CD4-positive, alpha-beta memory T cell (primary cell): ENCODE data around the gene CARF. TPM values are rescaled to one million over a fixed set of nuclear protein-coding genes. Genes with fewer than 3 reads are reported as not detected.
"Not testable (repeated sequence)": the region's sequence is repeated elsewhere in the genome, so short reads cannot be mapped to it uniquely, and the experiment has no call there.

Experiments used
- CTCF ChIA-PET: fragments of 350-600 bp; sonication (Branson Sonifier 250); formaldehyde crosslinking; loops from one replicate; lab custom pipeline; 2021; ENCODE audit warnings: inconsistent platforms; ENCODE audit not compliant: partially characterized antibody; lab: Charles Lee
- POLR2A ChIA-PET: fragments of 350-600 bp; sonication (Branson Sonifier 250); formaldehyde crosslinking; loops from one replicate; lab custom pipeline; 2021; ENCODE audit not compliant: partially characterized antibody; lab: Charles Lee
- DNase-seq, 5 donors: peaks; one replicate each; pipeline versions ENCODE4 v3.0.0 to v3.0.0-alpha.2; 2020 to 2022; ENCODE audit warnings: mixed read lengths in 1 of 5
- H3K27ac ChIP-seq: one replicate; pipeline ENCODE4 v1.7.0; 2013; ENCODE audit warnings: low read depth, low read length
- H3K27me3 ChIP-seq: 2 replicates; pipeline ENCODE4 v1.7.0; 2013; ENCODE audit warnings: mild to moderate bottlenecking, low read length, moderate library complexity; ENCODE audit not compliant: insufficient read depth
- H3K36me3 ChIP-seq: 2 replicates; pipeline ENCODE4 v1.7.0; 2013; ENCODE audit warnings: mild to moderate bottlenecking, low read length, moderate library complexity; ENCODE audit not compliant: insufficient read depth
- H3K4me1 ChIP-seq: 2 replicates; pipeline ENCODE4 v1.7.0; 2013; ENCODE audit warnings: mild to moderate bottlenecking, low read length, moderate library complexity; ENCODE audit not compliant: insufficient read depth
- H3K4me3 ChIP-seq, 2 donors: one replicate each; pipeline ENCODE4 v1.7.0; 2013; ENCODE audit warnings: low read length in 2 of 2, mild to moderate bottlenecking in 1 of 2
- H3K9me3 ChIP-seq, 2 donors: one replicate each; pipeline ENCODE4 v1.7.0; 2013; ENCODE audit warnings: low read length in 2 of 2, control low read depth in 1 of 2; ENCODE audit not compliant: control insufficient read depth in 1 of 2
- H3K27ac Mint-ChIP-seq, 7 donors: one replicate each; pipeline ENCODE4 v1.8.0; 2020 to 2021; ENCODE audit warnings: mixed read lengths in 7 of 7, mild to moderate bottlenecking in 6 of 7, inconsistent platforms in 3 of 7, moderate library complexity in 3 of 7
- H3K27me3 Mint-ChIP-seq, 2 donors: one replicate each; pipeline ENCODE4 v1.8.0; 2020 to 2021; ENCODE audit warnings: mixed read lengths in 2 of 2
- H3K36me3 Mint-ChIP-seq, 2 donors: one replicate each; pipeline ENCODE4 v1.8.0; 2020 to 2021; ENCODE audit warnings: mixed read lengths in 2 of 2, inconsistent platforms in 1 of 2, mild to moderate bottlenecking in 1 of 2
- H3K4me1 Mint-ChIP-seq, 4 donors: one replicate each; pipeline ENCODE4 v1.8.0; 2020 to 2021; ENCODE audit warnings: mixed read lengths in 4 of 4, mild to moderate bottlenecking in 1 of 4
- H3K4me3 Mint-ChIP-seq, 8 donors: one replicate each; pipeline ENCODE4 v1.8.0; 2020 to 2021; ENCODE audit warnings: mixed read lengths in 8 of 8, mild to moderate bottlenecking in 7 of 8, moderate library complexity in 6 of 8, inconsistent platforms in 3 of 8
- H3K9me3 Mint-ChIP-seq, 8 donors: one replicate each; pipeline ENCODE4 v1.8.0; 2020 to 2021; ENCODE audit warnings: mixed read lengths in 8 of 8, mild to moderate bottlenecking in 5 of 8, inconsistent platforms in 3 of 8, moderate library complexity in 1 of 8
- intact Hi-C: fragments of 100-400 bp; cut with micrococcal nuclease; formaldehyde crosslinking; loops from one replicate; pipeline ENCODE4 v1.15.1; 2023
- polyA plus RNA-seq, 2 donors: library from polyadenylated mRNA; unstranded; fragments of 300-500 nt; fragmentation: Illumina TruSeq; gene quantifications; one replicate each; pipeline ENCODE4 v1.2.3, GENCODE V29; 2021
- total RNA-seq, 2 experiments: library from RNA; stranded (reverse); gene quantifications; one replicate each; pipeline ENCODE4 v1.2.3, GENCODE V29; 2021

The CARF gene
- total and polyA plus RNA-seq, 4 experiments from 2014 or later, result 1.9 to 27.6 (median 14.9) TPM

- no peak for DNase-seq
- peak overlapping the region; percentile 92 to 99 (median 98) for H3K4me3 Mint-ChIP-seq
- peaks cover 5 to 15% of the 10 kb centered on the region in 2 donors for H3K36me3 Mint-ChIP-seq
- peaks cover 15% of the 10 kb centered on the region for H3K4me1 ChIP-seq
- peak overlapping the region in 6 of 7 donors; percentile 93 to 99 (median 98) for H3K27ac Mint-ChIP-seq
- intact Hi-C loops, result loop anchor here (1.0 to 5.0 kb wide), 4 partner anchors 104 to 1458 kb away; partner anchors contain the start of genes FAM117B, NBEAL1, STRADB and TRAK2
- H3K27me3 Mint-ChIP-seq, result no peaks in the 10 kb centered on the region
- no peaks in the 10 kb centered on the region for H3K9me3 ChIP-seq
- POLR2A ChIA-PET, result interaction anchor here (0.9 to 2.4 kb wide), 7 partner anchors 36 to 451 kb away, joined by 3 to 28 read pairs (median 5); partner anchors contain the start of genes CYP20A1, FAM117B, ICA1L and NBEAL1
- CTCF ChIA-PET, result interaction anchor here (0.5 to 2.1 kb wide), 4 partner anchors 320 to 907 kb away, joined by 3 to 7 read pairs (median 3); partner anchors contain the start of gene CYP20A1
- H3K4me3 ChIP-seq, result peak overlapping the region in 1 of 2 donors; percentile 20
- no peaks in the 10 kb centered on the region for H3K9me3 Mint-ChIP-seq
- H3K27me3 ChIP-seq, result no peaks in the 10 kb centered on the region
- H3K27ac ChIP-seq, result no peak overlapping the region
- no peaks in the 10 kb centered on the region for H3K36me3 ChIP-seq
- peaks cover 16 to 48% (median 32%) of the 10 kb centered on the region in 4 donors for H3K4me1 Mint-ChIP-seq
Observed at GRCh38 chr2:202910698-202911097, 1.4 kb upstream of the CARF start.

GRCh38 chr2:202911203-202911511 is 918 bp upstream of the CARF start:
- Histone ChIP-seq H3K36me3 (no peaks in the 10 kb centered on the region), H3K27ac (peak overlapping the region; percentile 74), H3K27me3 (no peaks in the 10 kb centered on the region), H3K9me3 (no peaks in the 10 kb centered on the region), H3K4me3 (peak overlapping the region; percentile 94 to 96), H3K4me1 (peaks cover 15% of the 10 kb centered on the region)
- peak overlapping the region; percentile 92 to 99 (median 98) for H3K4me3 Mint-ChIP-seq
- no peak for DNase-seq
- peaks cover 16 to 48% (median 32%) of the 10 kb centered on the region in 4 donors for H3K4me1 Mint-ChIP-seq
- no peaks in the 10 kb centered on the region for H3K9me3 Mint-ChIP-seq
- CTCF ChIA-PET, result interaction anchor here (0.5 to 2.1 kb wide), 5 partner anchors 11 to 906 kb away, joined by 3 to 7 read pairs (median 3); partner anchors contain the start of gene CYP20A1
- no peaks in the 10 kb centered on the region for H3K27me3 Mint-ChIP-seq
- POLR2A ChIA-PET, result interaction anchor here (0.9 to 2.4 kb wide), 9 partner anchors 37 to 534 kb away, joined by 3 to 28 read pairs (median 4); partner anchors contain the start of genes CYP20A1, FAM117B, ICA1L and NBEAL1
- peaks cover 3 to 13% of the 10 kb centered on the region in 2 donors for H3K36me3 Mint-ChIP-seq
- intact Hi-C loops, result loop anchor here (1.0 to 5.0 kb wide), 4 partner anchors 103 to 1459 kb away; partner anchors contain the start of genes FAM117B, NBEAL1, STRADB and TRAK2
- H3K27ac Mint-ChIP-seq, result peak overlapping the region; percentile 93 to 99 (median 98)

GRCh38 chr2:202912342-202913201 is 497 bp downstream of the CARF start:
- H3K9me3 ChIP-seq, H3K27me3 ChIP-seq, H3K9me3 Mint-ChIP-seq, H3K36me3 ChIP-seq, H3K27me3 Mint-ChIP-seq, H3K36me3 Mint-ChIP-seq: not testable (repeated sequence)
- peak overlapping the region; percentile 92 to 99 (median 98) for H3K4me3 Mint-ChIP-seq
- H3K27ac ChIP-seq, result peak overlapping the region; percentile 74
- ChIA-PET CTCF (interaction anchor here (0.6 to 2.1 kb wide), 2 partner anchors 84 to 326 kb away, joined by 3 to 7 read pairs; partner anchors contain the start of gene CYP20A1), POLR2A (interaction anchor here (1.4 to 2.4 kb wide), 4 partner anchors 102 to 416 kb away, joined by 3 to 28 read pairs (median 12); partner anchors contain the start of genes CYP20A1, FAM117B and NBEAL1)
- peaks cover 15% of the 10 kb centered on the region for H3K4me1 ChIP-seq
- DNase-seq, result peak in 3 of 5 donors; percentile 2 to 9 (median 6)
- H3K4me3 ChIP-seq, result peak overlapping the region; percentile 94 to 96
- intact Hi-C loops, result loop anchor here (5.0 kb wide), 1 partner anchor 1460 kb away; the partner anchor contains the start of genes STRADB and TRAK2
- H3K4me1 Mint-ChIP-seq, result peaks cover 16 to 46% (median 32%) of the 10 kb centered on the region in 4 donors
- peak overlapping the region; percentile 93 to 99 (median 98) for H3K27ac Mint-ChIP-seq

GRCh38 chr2:202918860-202919259 is 6.8 kb downstream of the CARF start:
- Mint-ChIP-seq H3K4me3 (no peak overlapping the region), H3K4me1 (peaks cover 0 to 1% (median 0%) of the 10 kb centered on the region in 4 donors), H3K27ac (no peak overlapping the region), H3K27me3 (no peaks in the 10 kb centered on the region), H3K9me3 (no peaks in the 10 kb centered on the region), H3K36me3 (peaks cover 6 to 18% of the 10 kb centered on the region in 2 donors)
- Histone ChIP-seq H3K27me3 (no peaks in the 10 kb centered on the region), H3K4me1 (no peaks in the 10 kb centered on the region), H3K27ac (no peak overlapping the region), H3K9me3 (no peaks in the 10 kb centered on the region), H3K36me3 (no peaks in the 10 kb centered on the region), H3K4me3 (no peak overlapping the region)
- DNase-seq, result no peak
- ChIA-PET CTCF (no interaction called here), POLR2A (no interaction called here)
- intact Hi-C loops, result no loop called here

- no peaks in the 10 kb centered on the region for H3K27me3 ChIP-seq
- ChIA-PET POLR2A (no interaction called here), CTCF (no interaction called here)
- Mint-ChIP-seq H3K27ac (no peak overlapping the region), H3K9me3 (no peaks in the 10 kb centered on the region), H3K27me3 (no peaks in the 10 kb centered on the region), H3K36me3 (peaks cover 45 to 52% of the 10 kb centered on the region in 2 donors), H3K4me1 (peaks cover 0 to 8% (median 4%) of the 10 kb centered on the region in 4 donors), H3K4me3 (no peak overlapping the region)
- no peak overlapping the region for H3K27ac ChIP-seq
- intact Hi-C loops, result no loop called here
- H3K9me3 ChIP-seq, result no peaks in the 10 kb centered on the region
- no peak for DNase-seq
- no peaks in the 10 kb centered on the region for H3K4me1 ChIP-seq
- H3K4me3 ChIP-seq, result no peak overlapping the region
- no peaks in the 10 kb centered on the region for H3K36me3 ChIP-seq
Observed at GRCh38 chr2:202932425-202933138, 20.5 kb downstream of the CARF start.

GRCh38 chr2:202933139-202933510 is 21.1 kb downstream of the CARF start:
- H3K27me3 ChIP-seq, result no peaks in the 10 kb centered on the region
- no peak for DNase-seq
- no peak overlapping the region for H3K4me3 Mint-ChIP-seq
- intact Hi-C loops, result no loop called here
- no peaks in the 10 kb centered on the region for H3K36me3 ChIP-seq
- no peaks in the 10 kb centered on the region for H3K9me3 ChIP-seq
- no peak overlapping the region for H3K27ac Mint-ChIP-seq
- H3K27me3 Mint-ChIP-seq, result no peaks in the 10 kb centered on the region
- H3K27ac ChIP-seq, result no peak overlapping the region
- H3K4me1 Mint-ChIP-seq, result peaks cover 0 to 8% (median 3%) of the 10 kb centered on the region in 4 donors
- H3K4me3 ChIP-seq, result no peak overlapping the region
- CTCF ChIA-PET, result no interaction called here
- no peaks in the 10 kb centered on the region for H3K4me1 ChIP-seq
- no peaks in the 10 kb centered on the region for H3K9me3 Mint-ChIP-seq
- peaks cover 43 to 49% of the 10 kb centered on the region in 2 donors for H3K36me3 Mint-ChIP-seq
- POLR2A ChIA-PET, result interaction anchor here (0.5 kb wide), 1 partner anchor 734 kb away, joined by 3 read pairs; no protein-coding TSS in a partner anchor
